ENCODE measurements around the gene CDCP2.

Gene CDCP2

GRCh38 chr1:54132495-54132894, 20.3 kb downstream of the CDCP2 start:
- no peak for TF ChIP-seq CTCF (IDR thresholded peaks at IDR 0.05; ENCODE audit: insufficient read depth, low read depth, low read length, missing control alignments)
- no peak for DNase-seq (ENCODE audit: low read depth)
- no peak overlapping the region for H3K4me3 ChIP-seq (ENCODE audit: low read depth, low read length)

GRCh38 chr1:54131419-54131818, 21.4 kb downstream of the CDCP2 start:
- TF ChIP-seq CTCF (IDR thresholded peaks at IDR 0.05; ENCODE audit: insufficient read depth, low read depth, low read length, missing control alignments), result no peak

GRCh38 chr1:54129858-54130257, 22.9 kb downstream of the CDCP2 start:
- no peak overlapping the region for H3K4me3 ChIP-seq (ENCODE audit: low read depth, low read length)
- no peak for TF ChIP-seq CTCF (IDR thresholded peaks at IDR 0.05; ENCODE audit: insufficient read depth, low read depth, low read length, missing control alignments)
- DNase-seq (ENCODE audit: low read depth), result no peak

More at GRCh38 chr1:54131419-54131818, 21.4 kb downstream of the CDCP2 start:
- DNase-seq (ENCODE audit: low read depth), result no peak
- H3K4me3 ChIP-seq (ENCODE audit: low read depth, low read length), result no peak overlapping the region

GRCh38 chr1:54127594-54128300, 25.1 kb downstream of the CDCP2 start:
- H3K4me3 ChIP-seq (ENCODE audit: low read depth, low read length), result no peak overlapping the region
- TF ChIP-seq CTCF (IDR thresholded peaks at IDR 0.05; ENCODE audit: insufficient read depth, low read depth, low read length, missing control alignments), result no peak

GRCh38 chr1:54126271-54126815, 26.5 kb downstream of the CDCP2 start:
- no peak overlapping the region for H3K4me3 ChIP-seq (ENCODE audit: low read depth, low read length)
- DNase-seq (ENCODE audit: low read depth), result no peak
- TF ChIP-seq CTCF (IDR thresholded peaks at IDR 0.05; ENCODE audit: insufficient read depth, low read depth, low read length, missing control alignments), result no peak

More at GRCh38 chr1:54127594-54128300, 25.1 kb downstream of the CDCP2 start:
- DNase-seq (ENCODE audit: low read depth), result no peak

- no peak overlapping the region for H3K4me3 ChIP-seq (ENCODE audit: low read depth, low read length)
- DNase-seq (ENCODE audit: low read depth), result no peak
- no peak for TF ChIP-seq CTCF (IDR thresholded peaks at IDR 0.05; ENCODE audit: insufficient read depth, low read depth, low read length, missing control alignments)
These were observed 27.3 kb downstream of the CDCP2 start for GRCh38 chr1:54125386-54126070.

Data from GM12865 (cell line).